Measurements from ENCODE around the gene RC3H1. TPM values are rescaled to one million over a fixed set of nuclear protein-coding genes. Genes with fewer than 3 reads are reported as not detected.

RC3H1 gene
- total and polyA plus RNA-seq, 2 of the 8 experiments (the other 6 are each of a cell fraction or from before 2014, with no cell fraction given): 7.4 to 32.2 TPM

GRCh38 chr1:173946380-173946921 lies 75.7 kb downstream of the RC3H1 start:
- Histone ChIP-seq H2BK5ac (ENCODE audit: low read depth, low read length) (no peak overlapping the region), H2BK20ac (ENCODE audit: low read length) (no peak overlapping the region), H4K5ac (ENCODE audit: insufficient read length, low read depth, low read length) (no peak overlapping the region), H2BK120ac (replicated peaks; ENCODE audit: low read depth, low read length) (no peak overlapping the region), H3K23ac (ENCODE audit: insufficient read length) (no peak overlapping the region), H2AK5ac (ENCODE audit: low read depth, low read length) (no peak overlapping the region), H3K4ac (replicated peaks; ENCODE audit: insufficient read length, low read depth, low read length) (no peak overlapping the region), H2AFZ (ENCODE audit: low read length) (no peak overlapping the region), H4K91ac (replicated peaks; ENCODE audit: insufficient read length, low read length) (no peak overlapping the region), H3K23me2 (ENCODE audit: low read depth, low read length) (no peaks in the 10 kb centered on the region), H3K4me1 (replicated peaks in 1 of 4; ENCODE audit: control insufficient read depth in 3 of 4, insufficient read depth in 4 of 4, low read length in 3 of 4) (no peaks in the 10 kb centered on the region), H3K4me2 (ENCODE audit: insufficient read depth in 1 of 2, low read depth in 2 of 2, low read length in 2 of 2) (no peak overlapping the region), H3K27me3 (replicated peaks in 1 of 4; ENCODE audit: control insufficient read depth in 3 of 4, extremely low read depth in 1 of 4, insufficient read depth in 3 of 4, low read length in 3 of 4) (no peaks in the 10 kb centered on the region), H2BK12ac (ENCODE audit: low read depth, low read length) (no peak overlapping the region), H3K18ac (ENCODE audit: extremely low read depth, low read length) (no peak overlapping the region), H3K4me3 (ENCODE audit: extremely low read depth in 1 of 4, insufficient read depth in 2 of 4, low read depth in 3 of 4, low read length in 4 of 4) (no peak overlapping the region), H3K79me2 (ENCODE audit: control insufficient read depth in 1 of 2, insufficient read depth in 2 of 2, low read length in 2 of 2) (no peaks in the 10 kb centered on the region), H2BK15ac (ENCODE audit: low read length) (no peak overlapping the region), H3K79me1 (ENCODE audit: low read depth, low read length) (no peaks in the 10 kb centered on the region), H3K56ac (replicated peaks; ENCODE audit: insufficient read length, low read depth, low read length) (no peak overlapping the region), H3K9me3 (ENCODE audit: insufficient read depth in 2 of 2, low read depth in 1 of 2, low read length in 1 of 2) (no peaks in the 10 kb centered on the region), H4K8ac (ENCODE audit: extremely low read depth, insufficient read depth, low read length) (no peak overlapping the region), H4K20me1 (replicated peaks in 1 of 2; ENCODE audit: control insufficient read depth in 1 of 2, insufficient read depth in 2 of 2, low read length in 2 of 2) (no peaks in the 10 kb centered on the region), H3K36me3 (ENCODE audit: control insufficient read depth in 2 of 4, insufficient read depth in 4 of 4, low read length in 3 of 4) (peaks cover 9 to 72% (median 41%) of the 10 kb centered on the region in 4 experiments), H3K9ac (replicated peaks in 1 of 4; ENCODE audit: extremely low read depth in 1 of 4, low read depth in 3 of 4, low read length in 3 of 4) (no peak overlapping the region), H3K14ac (ENCODE audit: insufficient read length) (no peak overlapping the region), H3K27ac (ENCODE audit: low read depth, low read length) (no peak overlapping the region)
- WGBS, 2 experiments (ENCODE audit: extremely low coverage in 1 of 2, insufficient coverage in 1 of 2, insufficient read length in 1 of 2, insufficient replicate concordance in 2 of 2, low coverage in 1 of 2, low lambda C conversion rate in 2 of 2, missing lambda C conversion rate in 1 of 2): 87% methylated on average over 4 of the region's 4 CpGs; no CpG with 5 or more reads in 1 of the 2 experiments
- ChIA-PET POLR2A (ENCODE audit: partially characterized antibody) (interaction anchor here (0.6 to 1.6 kb wide), 3 partner anchors 13 to 78 kb away, joined by 3 to 4 read pairs (median 3); partner anchors contain the start of genes GAS5 and ZBTB37), CTCF (ENCODE audit: partially characterized antibody) (interaction anchor here (1.5 kb wide), 1 partner anchor 9 kb away, joined by 3 read pairs; no protein-coding TSS in a partner anchor)
- no peak for DNase-seq (ENCODE audit: low read depth in 1 of 2, low spot score in 2 of 2)
- no peak for FAIRE-seq
- no peak for TF ChIP-seq EP300 (IDR thresholded peaks at IDR 0.05; ENCODE audit: borderline replicate concordance in 1 of 2, low read depth in 2 of 2, low read length in 2 of 2)
- TF ChIP-seq POLR2AphosphoS5 (IDR thresholded peaks at IDR 0.05; ENCODE audit: low read depth, low read length): no peak
- TF ChIP-seq ATF3 (IDR thresholded peaks at IDR 0.05; ENCODE audit: insufficient read depth, low read depth, low read length): no peak
- TF ChIP-seq SAP30 (IDR thresholded peaks at IDR 0.05; ENCODE audit: insufficient read depth, insufficient replicate concordance, low read length): no peak
- TF ChIP-seq BACH1 (IDR thresholded peaks at IDR 0.05; ENCODE audit: low read length): no peak
- TF ChIP-seq BRCA1 (IDR thresholded peaks at IDR 0.05; ENCODE audit: low read depth, low read length): no peak
- no peak for TF ChIP-seq SIRT6 (IDR thresholded peaks at IDR 0.05; ENCODE audit: low read length)
- TF ChIP-seq TBP (IDR thresholded peaks at IDR 0.05; ENCODE audit: low read depth, low read length): no peak
- no peak for TF ChIP-seq RNF2 (IDR thresholded peaks at IDR 0.05; ENCODE audit: borderline replicate concordance, low read depth, low read length, missing control alignments, poor library complexity, severe bottlenecking)
- TF ChIP-seq TAF7 (optimal IDR thresholded peaks at IDR 0.05; ENCODE audit: borderline replicate concordance, low read depth, low read length): no peak
- no peak for TF ChIP-seq POLR2A (IDR thresholded peaks at IDR 0.05; ENCODE audit: control extremely low read depth in 1 of 2, low read depth in 2 of 2, low read length in 2 of 2)
- TF ChIP-seq CHD1 (IDR thresholded peaks at IDR 0.05; ENCODE audit: low read depth, low read length): no peak
- TF ChIP-seq TAF1 (IDR thresholded peaks at IDR 0.05; ENCODE audit: low read depth, low read length): no peak
- no peak for TF ChIP-seq KDM1A (IDR thresholded peaks at IDR 0.05; ENCODE audit: borderline replicate concordance, low read length)

All from H1 (cell line).